OCI-M1 (cell line): ENCODE measurements around the gene TMEM232.
A peak's percentile ranks its signal among the peaks of the same experiment; 100 is the strongest.
"Not testable (repeated sequence)": the region's sequence is repeated elsewhere in the genome, so short reads cannot be mapped to it uniquely, and the experiment has no call there.

Experiments
- DNase-seq: peaks from one replicate; lab custom pipeline; 2025; lab: John Stamatoyannopoulos, UW

Gene TMEM232

DNA sequence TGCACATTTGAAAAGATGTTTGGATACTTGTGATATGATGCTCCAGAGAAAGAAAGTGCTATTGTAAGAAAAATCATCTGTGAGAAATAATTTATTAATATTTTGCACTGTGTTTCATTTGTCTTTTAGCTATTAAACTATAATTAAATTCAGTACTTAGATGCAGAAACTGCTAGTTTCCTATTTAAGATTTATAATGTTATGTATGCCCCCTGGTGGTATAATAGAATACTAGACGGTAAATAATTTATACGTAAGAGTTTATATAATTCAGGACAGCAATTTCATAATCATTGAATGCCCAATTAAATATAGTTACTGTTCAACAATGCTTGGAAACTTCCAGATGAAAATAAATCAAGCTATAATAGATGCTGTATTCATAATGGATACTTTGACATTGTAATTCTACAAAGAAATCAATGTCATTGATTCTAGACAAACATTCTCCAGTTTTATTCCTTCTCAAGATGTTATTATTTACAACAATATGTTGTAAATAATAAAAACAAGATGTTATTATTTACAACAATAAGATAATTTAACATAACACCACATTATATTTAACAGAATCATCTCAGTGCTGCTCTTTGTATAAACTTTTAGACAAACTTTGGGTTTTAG is 101.0 kb downstream of the TMEM232 start:
- peak; percentile 65 for DNase-seq

DNA sequence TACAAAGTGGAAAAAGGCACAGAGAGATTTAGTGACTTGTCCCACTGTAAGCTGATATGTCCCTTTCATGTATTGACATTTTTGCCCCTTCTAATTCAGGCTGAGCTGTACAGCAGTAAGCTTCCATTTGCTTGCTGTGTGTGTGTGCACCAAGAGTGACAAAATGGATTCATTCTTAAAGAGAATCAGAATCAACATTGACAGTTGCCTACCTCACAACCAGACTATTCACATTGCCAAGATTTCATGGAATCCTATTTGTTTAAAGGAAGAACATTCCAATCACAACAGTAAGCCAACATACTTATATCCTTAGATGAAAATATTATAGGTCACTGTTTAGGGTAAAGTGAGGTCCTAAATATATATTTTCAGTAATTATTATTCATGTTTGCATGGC is 102.6 kb downstream of the TMEM232 start:
- no peak for DNase-seq

- no peak for DNase-seq
These were observed 107.5 kb downstream of the TMEM232 start for GRCh38 chr5:110618941-110619340.

DNA sequence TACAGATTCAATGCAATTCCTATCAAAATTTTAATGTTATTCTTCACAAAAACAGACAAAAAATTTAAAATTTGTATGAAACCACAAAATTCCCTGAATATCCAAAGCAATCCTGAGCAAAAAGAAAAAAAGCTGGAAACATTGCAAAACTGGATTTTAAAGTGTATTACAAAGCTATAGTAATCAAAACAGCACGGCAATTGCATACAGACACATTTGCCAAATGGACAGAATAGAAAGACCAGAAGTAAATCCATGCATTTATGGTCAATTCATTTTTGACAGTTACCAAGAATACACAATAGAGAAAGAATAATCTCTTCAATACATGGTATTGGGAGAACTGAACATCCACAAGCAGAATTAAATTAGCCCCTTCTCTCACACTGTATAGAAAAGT is 110.5 kb downstream of the TMEM232 start:
- DNase-seq, result no peak

DNA sequence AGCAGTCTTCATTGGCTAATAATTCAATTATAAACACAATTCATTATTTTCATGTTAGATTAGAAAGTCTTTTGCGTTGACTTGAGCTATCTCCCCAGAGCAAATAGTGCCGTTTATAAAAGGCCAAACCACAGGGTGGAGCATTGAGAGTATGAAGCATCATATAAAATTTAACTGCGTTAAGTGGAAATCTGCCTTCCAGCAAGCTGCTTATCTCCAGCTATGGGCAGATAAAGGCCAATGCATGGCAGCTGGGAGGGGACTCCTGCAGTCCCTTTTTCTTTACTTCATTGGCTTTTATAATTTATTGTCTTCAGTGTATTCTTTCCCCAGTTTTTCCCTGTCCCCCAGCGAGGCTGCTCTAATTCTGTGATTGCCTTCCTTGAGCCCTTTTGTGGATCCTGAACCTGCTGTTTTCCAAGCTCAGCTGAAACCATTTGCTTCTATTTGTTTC is 113.7 kb downstream of the TMEM232 start:
- peak; percentile 87 for DNase-seq

- no peak for DNase-seq
These were observed 114.7 kb downstream of the TMEM232 start for GRCh38 chr5:110611817-110612216.

DNA sequence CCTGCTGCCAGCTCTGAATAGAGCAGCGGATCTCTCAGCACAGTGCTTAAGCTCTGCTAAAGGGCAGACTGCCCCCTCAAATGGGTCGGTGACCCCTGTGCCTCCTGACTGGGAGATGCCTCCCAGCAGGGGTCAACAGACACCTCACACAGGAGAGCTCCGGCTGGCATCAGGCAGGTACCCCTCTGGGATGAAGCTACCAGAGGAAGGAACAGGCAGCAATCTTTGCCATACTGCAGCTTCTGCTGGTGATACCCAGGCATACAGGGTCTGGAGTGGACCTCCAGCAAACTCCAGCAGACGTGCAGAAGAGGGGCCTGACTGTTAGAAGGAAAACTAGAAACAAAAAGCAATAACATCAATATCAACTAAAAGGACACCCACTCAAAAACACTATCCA is 131.6 kb downstream of the TMEM232 start:
- DNase-seq, result no peak

- DNase-seq, result peak; percentile 30
These were observed 136.3 kb downstream of the TMEM232 start for GRCh38 chr5:110590187-110590586.

DNA sequence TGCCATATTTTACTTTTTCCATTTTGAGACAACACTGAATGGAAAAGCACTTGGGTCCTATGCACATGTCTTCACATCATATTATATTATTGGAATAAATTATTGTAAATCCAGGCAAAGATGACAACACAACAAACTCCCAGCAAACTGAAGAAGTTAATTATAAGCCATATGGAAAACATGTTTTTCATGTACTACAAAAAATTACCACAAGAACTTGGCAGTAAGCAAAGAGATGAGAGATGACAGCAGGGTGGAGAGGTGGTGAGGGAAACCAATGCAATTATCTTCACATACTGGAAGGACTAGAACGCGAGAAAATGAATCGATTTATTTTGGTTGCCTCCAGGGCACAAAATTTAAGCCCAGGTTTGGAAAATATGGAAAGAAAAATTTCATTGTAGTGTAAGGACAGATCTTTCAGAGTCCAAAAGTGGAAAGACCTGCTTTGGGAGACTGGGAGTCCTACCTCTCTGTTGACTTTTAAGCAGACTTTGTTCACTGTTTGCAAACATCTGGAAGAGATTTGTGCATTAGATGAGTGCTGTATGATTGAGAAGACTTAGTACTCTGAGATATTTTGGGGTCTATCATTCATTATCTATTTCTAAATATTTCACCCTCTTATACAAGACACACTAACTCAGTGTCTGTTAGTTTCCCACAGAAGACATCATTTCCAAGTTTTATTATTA is 138.0 kb downstream of the TMEM232 start:
- no peak for DNase-seq

DNA sequence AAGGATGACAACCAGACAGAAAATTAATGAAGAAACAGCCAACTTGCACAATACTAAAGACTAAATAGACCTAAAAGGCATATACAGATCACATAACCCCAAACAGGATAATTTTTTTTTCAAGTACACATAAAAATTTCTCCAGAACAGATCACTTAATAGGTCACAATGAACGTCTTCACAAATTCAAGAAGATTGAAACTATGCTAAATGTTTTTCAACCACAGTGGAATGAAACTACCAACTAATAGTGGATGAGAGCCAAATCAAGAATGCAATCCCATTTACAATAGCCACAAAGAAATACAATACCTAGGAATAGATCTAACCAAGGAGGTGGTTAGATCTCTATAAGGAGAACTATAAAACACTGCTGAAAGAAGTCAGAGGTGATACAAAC is 145.8 kb downstream of the TMEM232 start:
- no peak for DNase-seq

- no peak for DNase-seq
These were observed 153.7 kb downstream of the TMEM232 start for GRCh38 chr5:110572729-110573128.

DNA sequence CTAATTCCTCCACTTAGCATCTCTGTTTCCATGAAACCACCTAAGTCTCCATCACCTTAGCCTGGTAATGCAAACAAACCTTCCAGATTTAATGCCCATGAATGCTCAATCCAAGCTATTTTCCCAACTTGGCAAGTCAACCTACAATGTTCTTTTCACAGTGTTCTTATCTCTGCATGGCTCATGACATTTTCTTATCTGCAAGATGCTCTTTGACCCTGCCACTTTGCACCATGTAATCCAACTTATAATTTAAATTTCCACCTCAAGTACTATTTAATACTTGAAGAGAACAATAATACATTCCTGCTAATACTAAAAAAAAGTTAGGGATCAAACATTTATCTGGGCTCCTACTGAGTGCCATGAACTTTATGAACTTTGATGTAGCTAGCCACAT is 164.3 kb downstream of the TMEM232 start:
- DNase-seq, result no peak

DNA sequence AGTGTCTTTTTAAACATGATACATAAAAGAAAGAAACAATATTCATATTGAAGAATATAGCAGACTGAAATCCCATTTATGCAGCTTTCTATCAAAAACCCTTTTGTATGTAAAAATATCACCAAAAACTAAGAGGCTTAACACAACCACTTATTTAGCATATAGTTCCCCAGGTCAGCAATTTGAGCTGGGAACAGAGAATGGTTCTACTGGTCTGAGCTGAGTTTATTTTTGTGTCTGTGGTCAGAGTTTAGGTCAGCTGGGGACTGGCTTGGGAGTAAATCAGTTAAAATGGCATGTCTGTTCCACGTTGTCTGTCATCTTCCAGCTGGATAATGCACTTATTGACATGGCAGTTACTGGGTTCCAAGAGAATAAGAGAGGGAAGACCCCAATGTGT is 165.0 kb downstream of the TMEM232 start:
- no peak for DNase-seq

- no peak for DNase-seq
These were observed 177.2 kb downstream of the TMEM232 start for GRCh38 chr5:110549301-110549700.

GRCh38 chr5:110548171-110548570 is 178.3 kb downstream of the TMEM232 start:
- DNase-seq, result no peak

DNA sequence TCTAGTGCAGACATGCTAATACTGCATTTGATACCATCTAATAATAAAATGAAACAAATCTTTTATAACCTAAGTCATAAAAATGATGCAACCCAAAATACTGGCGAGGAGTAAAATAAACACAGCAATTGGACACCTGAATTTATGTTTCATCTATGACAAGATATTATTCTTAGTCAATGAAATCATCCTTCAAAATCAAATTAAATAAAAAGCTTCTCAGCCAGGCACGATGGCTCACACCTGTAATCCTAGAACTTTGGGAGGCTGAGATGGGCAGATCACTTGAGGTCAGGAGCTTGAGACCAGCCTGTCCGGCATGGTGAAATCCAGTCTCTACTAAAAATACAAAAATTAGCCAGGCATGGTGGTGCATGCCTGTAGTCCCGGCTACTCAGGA is 179.0 kb downstream of the TMEM232 start:
- no peak for DNase-seq

DNA sequence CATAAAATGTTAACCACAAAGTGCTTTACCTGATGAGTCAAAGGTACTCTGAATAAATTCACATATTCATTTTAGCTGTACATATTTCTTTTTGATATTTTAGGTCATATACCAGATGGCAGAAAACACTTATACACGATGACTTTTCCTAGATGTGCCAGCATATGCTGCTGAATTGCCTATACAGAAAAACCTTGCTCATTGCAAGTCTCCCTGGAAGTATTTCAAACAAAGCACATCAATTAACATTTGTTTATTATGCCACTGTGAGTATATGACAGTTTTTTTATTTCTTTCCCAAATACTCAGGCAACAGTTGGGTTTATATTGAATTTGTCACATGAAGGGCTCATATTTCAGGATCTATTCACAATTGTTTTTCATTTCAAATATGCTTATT is 180.8 kb downstream of the TMEM232 start:
- DNase-seq, result no peak

DNA sequence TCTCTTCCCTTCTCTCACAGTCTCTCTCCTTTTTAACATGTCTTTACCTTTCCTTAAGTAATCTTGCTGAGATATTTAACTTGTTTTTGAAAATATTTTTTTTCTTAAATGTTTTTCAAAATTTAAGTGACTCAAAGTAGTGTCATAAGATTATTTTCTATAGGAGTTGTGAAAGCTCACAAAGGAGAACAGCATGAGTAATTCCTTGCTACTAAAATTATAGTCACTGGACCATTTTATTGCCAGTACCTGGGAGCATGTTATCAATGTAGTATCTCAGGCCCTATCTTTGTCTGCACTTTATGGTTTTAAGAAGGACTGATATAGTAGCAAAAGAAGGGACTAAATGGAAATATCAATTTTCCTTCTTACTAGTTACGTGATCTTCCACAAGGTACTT is 181.9 kb downstream of the TMEM232 start:
- DNase-seq, result no peak

GRCh38 chr5:110542949-110543348 is 183.5 kb downstream of the TMEM232 start:
- peak; percentile 79 for DNase-seq

DNA sequence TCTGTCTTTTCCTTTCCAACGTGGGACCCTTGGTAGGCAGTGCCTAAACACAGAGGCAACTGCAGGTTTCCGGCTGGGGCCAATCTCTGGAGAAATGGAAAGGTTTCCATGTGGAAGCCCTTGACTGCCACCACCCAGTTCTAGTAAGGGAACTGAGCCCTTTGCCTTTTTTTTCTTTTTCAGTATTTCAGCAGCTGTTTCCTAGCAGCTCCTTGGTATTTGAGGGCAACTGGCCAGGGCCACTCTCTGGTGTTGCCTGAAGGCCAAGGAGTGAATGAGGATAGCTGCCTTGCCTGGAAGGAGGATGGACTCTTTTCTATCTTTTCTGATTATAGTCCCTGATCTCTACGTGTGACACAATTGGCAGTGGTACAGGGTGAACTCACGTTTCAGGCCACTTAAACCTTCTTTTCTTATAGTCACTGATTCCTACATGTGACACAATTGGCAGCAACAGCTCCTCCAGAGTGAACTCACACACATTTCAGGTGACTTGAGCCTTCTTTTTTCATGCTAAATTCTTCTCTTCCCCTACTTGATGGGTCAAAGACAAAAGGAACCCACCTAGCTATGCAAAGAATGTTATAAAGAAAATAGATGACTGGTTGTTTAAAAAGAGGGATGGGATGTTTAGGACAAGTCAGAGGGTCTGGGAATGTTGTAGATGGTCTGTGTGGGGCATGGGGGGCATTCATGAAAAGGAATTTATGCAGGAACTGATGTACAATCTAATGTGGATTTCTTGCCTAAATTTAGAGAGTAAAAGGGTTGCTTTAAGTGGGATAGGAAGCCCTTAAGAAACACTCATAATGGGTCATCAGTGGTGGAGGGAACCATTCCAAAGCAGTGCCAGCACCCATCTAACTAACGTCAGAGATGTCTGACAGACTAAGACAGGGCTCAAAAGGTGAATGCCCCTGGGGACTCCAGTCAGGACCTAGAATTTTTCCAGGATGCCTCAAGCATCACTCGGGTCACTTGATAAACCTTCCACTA is 190.1 kb downstream of the TMEM232 start:
- no peak for DNase-seq

GRCh38 chr5:110535146-110535545 is 191.3 kb downstream of the TMEM232 start:
- DNase-seq, result not testable (repeated sequence)

DNA sequence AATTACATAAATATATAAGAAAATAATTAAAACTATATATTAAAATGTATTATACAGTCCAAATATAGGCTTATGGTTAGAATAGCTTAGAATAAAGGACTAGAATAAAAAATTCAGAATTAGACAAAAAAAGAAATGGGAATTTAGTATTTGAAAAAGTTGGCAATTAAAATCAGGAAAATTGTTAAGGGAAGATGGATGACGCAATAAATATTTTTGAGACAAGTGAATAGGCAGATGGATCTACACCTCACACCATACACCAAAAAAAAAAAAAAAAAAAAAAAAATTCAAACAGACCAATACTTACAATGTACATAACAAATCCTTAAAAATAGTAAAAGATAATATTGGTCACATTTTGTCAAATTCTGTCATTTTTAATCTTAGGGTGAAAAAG is 200.7 kb downstream of the TMEM232 start:
- no peak for DNase-seq

DNA sequence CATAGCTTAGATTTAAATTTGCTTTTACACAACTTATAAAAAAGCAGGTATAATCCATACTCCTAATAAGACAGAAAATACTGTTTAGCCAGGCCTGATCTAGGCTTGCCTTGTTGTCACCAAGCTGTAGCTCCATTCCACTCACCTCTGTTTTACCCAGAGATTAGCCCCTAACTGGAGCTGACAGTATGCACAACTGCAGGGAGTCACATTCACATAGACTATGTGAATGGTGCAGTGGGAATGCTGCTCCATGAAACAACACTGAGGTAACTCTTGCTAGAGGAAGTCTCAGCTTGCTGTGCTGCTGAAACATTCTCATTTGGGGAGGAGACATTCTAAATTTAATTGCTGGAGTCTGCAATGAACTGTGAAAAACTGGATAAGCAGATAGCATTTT is 209.1 kb downstream of the TMEM232 start:
- DNase-seq, result no peak
